Right kidney (tissue), 1 donor: ENCODE results near the gene ZNF280B.
A peak's percentile ranks its signal among the peaks of the same experiment; 100 is the strongest.
"Not testable (repeated sequence)": the region's sequence is repeated elsewhere in the genome, so short reads cannot be mapped to it uniquely, and the experiment has no call there.

Experiments used
- DNase-seq: peaks from one replicate; pipeline ENCODE4 v3.0.0-alpha.2; 2016

The ZNF280B gene

DNA sequence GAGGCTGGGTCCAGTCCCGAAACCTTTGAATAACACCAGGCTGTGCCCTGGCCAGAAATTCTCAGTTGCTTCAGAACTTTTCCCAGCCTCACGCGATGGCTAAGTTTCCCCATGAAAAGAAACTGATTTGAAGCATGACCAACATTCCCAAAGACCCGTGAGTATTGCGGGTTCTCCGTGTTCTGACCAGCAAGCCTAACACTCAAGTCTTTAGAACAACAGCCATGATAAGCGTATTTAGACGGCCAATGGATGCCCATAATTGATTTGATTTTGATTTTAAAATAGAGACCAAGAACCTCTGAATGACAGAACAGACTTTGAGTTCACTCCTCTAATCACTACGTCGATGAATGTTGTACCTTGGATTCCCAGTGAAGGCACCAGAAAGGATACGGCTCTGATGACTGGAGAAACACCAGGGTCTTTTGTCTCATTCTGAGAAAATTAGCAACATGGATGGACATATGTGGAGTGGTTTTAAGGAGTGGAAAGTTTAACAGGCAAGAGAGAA, 43.9 kb downstream of the ZNF280B start:
- DNase-seq = no peak

DNA sequence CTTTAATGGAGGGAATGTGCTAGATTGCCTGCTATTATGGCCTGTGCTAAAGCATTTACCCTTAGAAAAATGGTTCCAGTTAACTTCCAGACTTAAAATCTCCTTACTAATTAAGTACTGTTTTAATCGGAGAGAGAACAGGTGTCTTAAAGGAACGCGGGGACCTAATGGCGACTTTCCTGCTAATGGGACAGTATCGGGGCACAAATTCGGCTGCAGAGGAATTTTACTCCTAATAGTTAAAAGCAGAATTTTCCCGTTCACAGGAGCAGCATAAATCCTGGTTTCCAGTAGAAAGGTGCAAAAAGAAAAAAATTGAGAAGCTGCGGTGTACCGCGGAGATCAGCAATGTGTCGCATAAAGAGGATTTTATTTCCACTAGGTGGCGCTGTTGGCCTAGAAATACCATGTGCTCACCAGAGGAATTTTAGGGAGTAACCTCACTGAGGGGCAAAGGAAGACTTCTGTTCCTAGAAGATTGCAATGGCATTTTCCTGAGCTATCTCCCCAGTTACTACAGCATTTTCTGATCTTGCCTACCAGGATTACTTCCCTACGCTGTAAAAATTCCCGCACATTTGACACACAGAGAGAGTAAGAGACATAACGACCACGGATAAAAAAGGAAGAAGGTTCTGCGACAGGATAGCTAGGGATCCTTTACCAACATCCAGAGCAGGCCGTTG, 44.5 kb downstream of the ZNF280B start:
- peak; percentile 44 for DNase-seq

DNA sequence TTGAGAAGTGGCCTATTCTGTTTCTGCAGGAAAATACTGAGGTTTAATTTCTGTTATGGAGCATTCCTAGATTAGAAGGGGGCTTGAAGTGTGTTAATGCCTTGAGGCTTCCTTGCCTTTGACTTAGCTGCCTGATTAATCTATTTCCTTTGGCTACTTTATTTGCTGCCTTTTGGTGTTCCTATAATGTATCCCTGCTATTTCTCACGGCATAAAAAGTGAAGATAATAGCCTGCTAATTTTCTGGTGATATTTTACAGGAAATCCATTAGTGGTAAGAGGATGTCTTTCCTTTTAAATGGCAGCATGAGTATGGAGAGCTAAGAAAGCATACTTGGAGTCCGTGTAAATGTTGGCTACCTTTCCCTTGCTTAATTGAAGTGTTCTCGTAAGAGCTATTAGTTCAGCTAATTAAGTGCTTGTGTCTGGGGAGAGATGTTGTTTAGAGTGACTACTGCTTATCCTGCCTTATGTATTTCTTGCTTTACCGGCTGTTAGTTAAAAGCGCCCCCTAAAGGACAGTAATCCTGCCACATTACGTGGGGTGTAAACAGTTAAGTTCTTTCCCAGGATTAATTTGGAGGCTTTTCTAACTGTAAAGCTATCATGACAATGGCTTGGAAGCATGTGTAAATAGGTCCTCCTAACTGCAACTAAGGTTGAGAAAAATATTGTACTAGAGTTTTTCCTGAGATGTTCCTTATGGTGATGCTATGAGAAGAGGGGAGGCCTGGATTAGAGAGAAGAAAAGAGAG, 45.6 kb downstream of the ZNF280B start:
- DNase-seq = no peak

GRCh38 chr22:22461583-22461982, 47.0 kb downstream of the ZNF280B start:
- no peak for DNase-seq

GRCh38 chr22:22461111-22461510, 47.4 kb downstream of the ZNF280B start:
- no peak for DNase-seq

GRCh38 chr22:22460635-22461034, 47.9 kb downstream of the ZNF280B start:
- no peak for DNase-seq

DNA sequence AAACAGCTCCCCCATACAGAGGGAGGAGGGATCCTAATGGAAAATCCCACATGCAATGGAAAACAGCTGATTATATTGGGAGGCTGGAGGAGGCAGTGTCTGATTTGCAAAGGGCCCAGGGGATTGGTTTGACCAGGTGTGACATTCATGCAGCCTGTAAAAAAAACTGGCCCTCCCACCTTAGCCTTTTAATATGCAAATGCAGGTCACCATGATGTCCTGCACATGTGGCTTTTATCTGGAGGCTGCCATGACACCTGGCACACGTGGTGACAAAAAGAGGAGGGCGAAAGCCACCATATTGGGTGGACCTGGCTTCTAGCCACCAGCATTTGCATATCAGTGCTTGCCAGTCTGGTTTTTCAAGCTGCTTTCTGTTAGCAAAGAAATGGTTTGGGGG, 48.5 kb downstream of the ZNF280B start:
- no peak for DNase-seq

GRCh38 chr22:22458896-22459588, 49.5 kb downstream of the ZNF280B start:
- DNase-seq = no peak

GRCh38 chr22:22458387-22458786, 50.2 kb downstream of the ZNF280B start:
- DNase-seq = no peak

GRCh38 chr22:22454997-22455396, 53.5 kb downstream of the ZNF280B start:
- no peak for DNase-seq

DNA sequence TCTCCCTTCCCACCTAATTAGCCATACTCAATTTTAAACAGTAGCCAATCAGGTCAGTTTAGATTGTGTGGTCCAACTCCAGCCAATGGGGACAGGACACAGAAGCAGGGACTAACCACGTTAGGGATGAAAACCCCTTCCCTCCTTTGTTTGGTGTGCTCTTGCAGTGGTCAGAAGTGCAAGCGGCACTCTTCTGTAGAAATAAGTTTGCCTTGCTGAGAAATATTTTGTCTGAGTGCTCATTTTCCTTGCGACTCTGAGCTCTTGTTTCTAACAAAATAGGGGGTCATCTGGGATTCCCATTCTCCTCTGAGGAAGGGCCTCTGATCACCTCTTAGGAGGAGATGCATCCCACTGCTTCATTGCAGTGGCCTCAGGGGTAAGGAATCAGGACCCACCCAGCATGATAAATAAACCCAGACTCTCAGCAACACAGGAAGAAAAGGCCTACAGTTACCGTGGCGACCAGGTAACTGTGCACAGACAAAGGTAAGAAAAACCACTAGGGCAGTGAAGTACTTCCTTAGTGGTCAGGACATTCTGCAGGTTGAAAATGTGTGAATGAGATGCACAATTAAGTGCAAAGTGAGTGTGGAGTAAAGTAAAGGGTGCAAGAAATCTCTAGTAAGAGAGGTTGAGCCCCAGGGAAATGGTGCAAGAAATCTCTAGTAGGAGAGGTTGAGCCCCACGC, 55.4 kb downstream of the ZNF280B start:
- no peak for DNase-seq

DNA sequence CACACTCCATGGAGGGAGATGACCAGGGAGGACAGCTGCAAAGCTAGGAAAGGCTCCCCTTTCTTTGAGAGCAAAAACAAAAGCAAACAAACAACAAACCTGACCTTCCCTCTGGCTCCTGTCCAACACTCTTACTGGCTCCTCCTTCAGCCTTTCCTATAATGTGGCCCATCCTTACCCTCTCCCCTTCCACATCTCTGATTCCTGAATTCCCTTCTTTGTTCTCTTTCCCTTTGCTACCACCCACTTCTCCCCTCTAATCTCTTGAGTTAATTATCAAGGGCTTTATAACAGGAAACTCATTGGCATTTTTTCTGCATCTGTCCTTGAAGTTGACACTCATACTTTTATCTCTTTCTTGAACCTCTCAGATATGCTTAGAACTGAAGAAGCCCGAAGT, 56.3 kb downstream of the ZNF280B start:
- DNase-seq = no peak

- DNase-seq = no peak
Measured at GRCh38 chr22:22450343-22450839, 58.2 kb downstream of the ZNF280B start.

DNA sequence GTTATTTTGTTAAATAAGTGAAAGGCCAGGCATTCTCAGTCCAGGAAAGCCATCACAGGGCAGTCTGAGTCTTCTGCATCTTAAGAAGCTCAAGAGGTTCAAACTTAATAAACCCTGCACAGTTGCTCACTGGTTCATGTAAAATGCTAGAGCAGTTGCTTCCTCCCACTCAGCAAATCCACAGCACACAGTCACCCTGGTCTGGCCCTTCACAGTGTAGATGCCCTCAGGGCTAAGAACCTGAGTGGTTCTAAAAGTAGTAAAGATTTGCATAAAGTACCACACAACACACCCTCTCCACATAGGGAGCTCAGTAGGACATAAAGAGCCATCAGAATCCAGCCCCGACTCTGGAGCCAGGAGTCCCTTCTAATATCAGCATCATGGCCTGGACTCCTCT, 58.7 kb downstream of the ZNF280B start:
- no peak for DNase-seq

DNA sequence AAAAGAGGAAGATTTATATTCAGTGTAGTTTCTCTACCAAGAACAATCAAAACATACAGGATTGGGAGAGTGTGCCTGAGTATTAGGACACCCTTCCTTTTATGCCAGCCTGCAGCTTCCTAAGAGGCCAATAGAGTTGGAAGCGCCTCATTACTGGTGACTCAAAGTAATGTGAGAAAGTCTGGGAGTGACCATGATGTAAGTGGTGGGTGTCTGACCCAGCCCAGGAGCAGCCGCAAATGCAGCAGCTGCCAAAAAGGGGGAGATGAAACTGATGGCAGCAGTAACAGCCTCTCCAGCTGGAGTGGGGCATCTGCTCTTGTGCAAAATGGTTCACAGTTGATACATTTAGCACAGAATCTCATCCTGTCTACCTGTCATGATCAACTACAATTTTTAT, 62.0 kb downstream of the ZNF280B start:
- DNase-seq = no peak

DNA sequence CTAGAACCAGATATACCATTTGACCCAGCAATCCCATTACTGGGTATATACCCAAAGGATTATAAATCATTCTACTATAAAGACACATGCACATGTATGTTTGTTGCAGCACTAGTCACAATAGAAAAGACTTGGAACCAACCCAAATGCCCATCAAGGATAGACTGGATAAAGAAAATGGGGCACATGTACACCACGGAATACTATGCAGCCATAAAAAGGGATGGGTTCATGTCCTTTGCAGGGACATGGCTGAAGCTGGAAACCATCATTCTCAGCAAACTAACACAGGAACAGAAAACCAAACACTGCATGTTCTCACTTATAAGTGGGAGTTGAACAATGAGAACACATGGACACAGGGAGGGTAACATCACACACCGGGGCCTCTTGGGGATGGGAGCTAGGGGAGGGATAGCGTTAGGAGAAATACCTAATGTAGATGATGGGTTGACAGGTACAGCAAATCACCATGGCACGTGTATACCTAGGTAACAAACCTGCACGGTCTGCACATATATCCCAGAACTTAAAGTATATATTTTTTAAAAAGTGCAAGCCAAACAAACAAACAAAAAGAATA, 64.4 kb downstream of the ZNF280B start:
- not testable (repeated sequence) for DNase-seq

DNA sequence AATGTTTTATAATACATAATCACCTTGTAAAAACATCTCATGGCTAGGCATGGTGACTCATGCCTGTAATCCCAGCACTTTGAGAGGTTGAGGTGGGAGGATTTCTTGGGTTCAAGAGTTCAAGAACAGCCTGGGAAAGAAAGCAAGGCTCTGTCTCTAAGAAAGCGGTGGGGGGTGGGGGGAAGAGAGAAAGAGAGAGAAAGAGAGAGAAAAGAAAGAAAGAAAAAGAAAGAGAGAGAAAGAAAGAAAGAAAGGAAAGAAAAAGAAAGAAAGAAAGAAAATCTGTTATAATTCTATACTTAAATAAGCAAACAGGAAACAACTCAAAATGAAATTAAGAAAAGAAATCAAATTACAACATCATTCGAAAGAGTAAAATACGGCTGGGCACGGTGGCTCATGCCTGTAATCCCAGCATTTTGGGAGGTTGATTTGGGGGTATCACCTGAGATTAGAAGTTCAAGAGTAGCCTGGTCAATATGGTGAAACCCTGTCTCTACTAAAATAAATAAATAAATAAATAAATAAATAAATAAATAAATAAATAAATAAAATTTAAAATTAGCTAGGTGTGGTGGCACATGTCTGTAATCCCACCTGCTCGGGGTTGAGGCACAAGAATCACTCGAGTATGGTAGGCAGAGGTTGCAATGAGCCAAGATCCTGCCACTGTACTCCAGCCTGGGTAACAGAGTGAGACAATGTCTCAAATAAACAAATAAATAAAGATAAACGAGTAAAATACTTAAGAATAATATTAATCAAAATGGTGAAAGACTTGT, 65.4 kb downstream of the ZNF280B start:
- DNase-seq = no peak

DNA sequence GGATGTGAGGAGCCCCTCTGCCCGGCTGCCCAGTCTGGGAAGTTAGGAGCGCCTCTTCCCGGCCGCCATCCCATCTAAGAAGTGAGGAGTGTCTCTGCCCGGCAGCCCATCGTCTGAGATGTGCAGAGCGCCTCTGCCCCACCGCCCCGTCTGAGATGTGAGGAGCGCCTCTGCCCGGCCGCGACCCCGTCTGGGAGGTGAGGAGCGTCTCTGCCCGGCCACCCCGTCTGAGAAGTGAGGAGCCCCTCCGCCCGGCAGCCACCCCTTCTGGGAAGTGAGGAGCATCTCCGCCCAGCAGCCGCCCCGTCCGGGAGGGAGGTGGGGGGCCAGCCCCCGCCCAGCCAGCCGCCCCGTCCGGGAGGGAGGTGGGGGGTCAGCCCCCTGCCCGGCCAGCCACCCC, 66.9 kb downstream of the ZNF280B start:
- not testable (repeated sequence) for DNase-seq

- no peak for DNase-seq
Measured at GRCh38 chr22:22440188-22440587, 68.4 kb downstream of the ZNF280B start.
